ENCODE data around the gene INPP4B. TPM values are rescaled to one million over a fixed set of nuclear protein-coding genes. Genes with fewer than 3 reads are reported as not detected.

The INPP4B gene
- total RNA-seq, 1 experiment from 2014 or later = 3.4 TPM

- Histone ChIP-seq H3K27me3 (replicated peaks) (no peaks in the 10 kb centered on the region), H3K4me3 (no peak overlapping the region), H3K9me3 (replicated peaks) (no peaks in the 10 kb centered on the region), H3K4me1 (replicated peaks) (no peaks in the 10 kb centered on the region), H3K27ac (no peak overlapping the region), H3K36me3 (no peaks in the 10 kb centered on the region)
- no peak for DNase-seq (ENCODE audit: low read depth in 1 of 2, low spot score in 2 of 2)
These were observed 396.2 kb downstream of the INPP4B start for GRCh38 chr4:142449771-142450373.

- no peaks in the 10 kb centered on the region for H3K9me3 ChIP-seq (replicated peaks)
- no peak for DNase-seq (ENCODE audit: low read depth in 1 of 2, low spot score in 2 of 2)
- no peak overlapping the region for H3K27ac ChIP-seq
- H3K4me3 ChIP-seq = no peak overlapping the region
- no peaks in the 10 kb centered on the region for H3K4me1 ChIP-seq (replicated peaks)
- H3K36me3 ChIP-seq = no peaks in the 10 kb centered on the region
- no peaks in the 10 kb centered on the region for H3K27me3 ChIP-seq (replicated peaks)
These were observed 399.1 kb downstream of the INPP4B start for GRCh38 chr4:142447009-142447408.

GRCh38 chr4:142443469-142443868 lies 402.6 kb downstream of the INPP4B start:
- H3K9me3 ChIP-seq (replicated peaks) = no peaks in the 10 kb centered on the region
- no peak for DNase-seq (ENCODE audit: low read depth in 1 of 2, low spot score in 2 of 2)
- no peaks in the 10 kb centered on the region for H3K36me3 ChIP-seq
- no peaks in the 10 kb centered on the region for H3K27me3 ChIP-seq (replicated peaks)
- H3K27ac ChIP-seq = no peak overlapping the region
- no peak overlapping the region for H3K4me3 ChIP-seq
- no peaks in the 10 kb centered on the region for H3K4me1 ChIP-seq (replicated peaks)

GRCh38 chr4:142440093-142440492 lies 406.0 kb downstream of the INPP4B start:
- H3K27ac ChIP-seq = no peak overlapping the region
- DNase-seq (ENCODE audit: low read depth in 1 of 2, low spot score in 2 of 2) = no peak
- H3K4me1 ChIP-seq (replicated peaks) = no peaks in the 10 kb centered on the region
- no peaks in the 10 kb centered on the region for H3K27me3 ChIP-seq (replicated peaks)
- no peaks in the 10 kb centered on the region for H3K9me3 ChIP-seq (replicated peaks)
- no peak overlapping the region for H3K4me3 ChIP-seq
- no peaks in the 10 kb centered on the region for H3K36me3 ChIP-seq

GRCh38 chr4:142435599-142436235 lies 410.4 kb downstream of the INPP4B start:
- H3K4me1 ChIP-seq (replicated peaks) = no peaks in the 10 kb centered on the region
- no peak overlapping the region for H3K4me3 ChIP-seq
- DNase-seq (ENCODE audit: low read depth in 1 of 2, low spot score in 2 of 2) = no peak
- no peak overlapping the region for H3K27ac ChIP-seq
- no peaks in the 10 kb centered on the region for H3K27me3 ChIP-seq (replicated peaks)
- no peaks in the 10 kb centered on the region for H3K36me3 ChIP-seq
- H3K9me3 ChIP-seq (replicated peaks) = no peaks in the 10 kb centered on the region

GRCh38 chr4:142434519-142435224 lies 411.4 kb downstream of the INPP4B start:
- no peaks in the 10 kb centered on the region for H3K36me3 ChIP-seq
- no peak overlapping the region for H3K27ac ChIP-seq
- DNase-seq (ENCODE audit: low read depth in 1 of 2, low spot score in 2 of 2) = no peak
- H3K9me3 ChIP-seq (replicated peaks) = no peaks in the 10 kb centered on the region
- H3K27me3 ChIP-seq (replicated peaks) = no peaks in the 10 kb centered on the region
- no peak overlapping the region for H3K4me3 ChIP-seq
- H3K4me1 ChIP-seq (replicated peaks) = no peaks in the 10 kb centered on the region

- Histone ChIP-seq H3K27me3 (replicated peaks) (no peaks in the 10 kb centered on the region), H3K27ac (no peak overlapping the region), H3K4me1 (replicated peaks) (no peaks in the 10 kb centered on the region), H3K4me3 (no peak overlapping the region), H3K9me3 (replicated peaks) (no peaks in the 10 kb centered on the region), H3K36me3 (no peaks in the 10 kb centered on the region)
- no peak for DNase-seq (ENCODE audit: low read depth in 1 of 2, low spot score in 2 of 2)
These were observed 417.4 kb downstream of the INPP4B start for GRCh38 chr4:142428715-142429114.

GRCh38 chr4:142427456-142427855 lies 418.6 kb downstream of the INPP4B start:
- no peak overlapping the region for H3K27ac ChIP-seq
- no peaks in the 10 kb centered on the region for H3K27me3 ChIP-seq (replicated peaks)
- no peak overlapping the region for H3K4me3 ChIP-seq
- H3K36me3 ChIP-seq = no peaks in the 10 kb centered on the region
- no peak for DNase-seq (ENCODE audit: low read depth in 1 of 2, low spot score in 2 of 2)
- H3K9me3 ChIP-seq (replicated peaks) = no peaks in the 10 kb centered on the region
- no peaks in the 10 kb centered on the region for H3K4me1 ChIP-seq (replicated peaks)

GRCh38 chr4:142423861-142424260 lies 422.2 kb downstream of the INPP4B start:
- Histone ChIP-seq H3K36me3 (no peaks in the 10 kb centered on the region), H3K27ac (no peak overlapping the region), H3K4me3 (no peak overlapping the region), H3K4me1 (replicated peaks) (no peaks in the 10 kb centered on the region), H3K27me3 (replicated peaks) (no peaks in the 10 kb centered on the region), H3K9me3 (replicated peaks) (no peaks in the 10 kb centered on the region)
- DNase-seq (ENCODE audit: low read depth in 1 of 2, low spot score in 2 of 2) = no peak

- H3K27me3 ChIP-seq (replicated peaks) = no peaks in the 10 kb centered on the region
- DNase-seq (ENCODE audit: low read depth in 1 of 2, low spot score in 2 of 2) = no peak
- H3K9me3 ChIP-seq (replicated peaks) = no peaks in the 10 kb centered on the region
- H3K36me3 ChIP-seq = no peaks in the 10 kb centered on the region
- H3K27ac ChIP-seq = no peak overlapping the region
- no peak overlapping the region for H3K4me3 ChIP-seq
- no peaks in the 10 kb centered on the region for H3K4me1 ChIP-seq (replicated peaks)
These were observed 425.6 kb downstream of the INPP4B start for GRCh38 chr4:142420311-142421095.

GRCh38 chr4:142419712-142420111 lies 426.4 kb downstream of the INPP4B start:
- H3K9me3 ChIP-seq (replicated peaks) = no peaks in the 10 kb centered on the region
- H3K36me3 ChIP-seq = no peaks in the 10 kb centered on the region
- no peak overlapping the region for H3K4me3 ChIP-seq
- DNase-seq (ENCODE audit: low read depth in 1 of 2, low spot score in 2 of 2) = no peak
- H3K4me1 ChIP-seq (replicated peaks) = no peaks in the 10 kb centered on the region
- H3K27me3 ChIP-seq (replicated peaks) = no peaks in the 10 kb centered on the region
- H3K27ac ChIP-seq = no peak overlapping the region

- no peaks in the 10 kb centered on the region for H3K36me3 ChIP-seq
- H3K27me3 ChIP-seq (replicated peaks) = no peaks in the 10 kb centered on the region
- H3K27ac ChIP-seq = no peak overlapping the region
- DNase-seq (ENCODE audit: low read depth in 1 of 2, low spot score in 2 of 2) = no peak
- H3K4me3 ChIP-seq = no peak overlapping the region
- no peaks in the 10 kb centered on the region for H3K4me1 ChIP-seq (replicated peaks)
- no peaks in the 10 kb centered on the region for H3K9me3 ChIP-seq (replicated peaks)
These were observed 427.4 kb downstream of the INPP4B start for GRCh38 chr4:142418697-142419096.

- Histone ChIP-seq H3K27ac (no peak overlapping the region), H3K4me1 (replicated peaks) (no peaks in the 10 kb centered on the region), H3K27me3 (replicated peaks) (no peaks in the 10 kb centered on the region), H3K36me3 (no peaks in the 10 kb centered on the region), H3K9me3 (replicated peaks) (no peaks in the 10 kb centered on the region), H3K4me3 (no peak overlapping the region)
- DNase-seq (ENCODE audit: low read depth in 1 of 2, low spot score in 2 of 2) = no peak
These were observed 429.3 kb downstream of the INPP4B start for GRCh38 chr4:142416711-142417275.

All from SJSA1 (cell line).